B cell (primary cell): Measurements from ENCODE around the gene LRRC25. TPM values are rescaled to one million over a fixed set of nuclear protein-coding genes. Genes with fewer than 3 reads are reported as not detected.

ENCODE experiments used
- ATAC-seq: fragments of 200-7000 bp; cut with Tn5 transposase; one replicate; pipeline ENCODE4 v1.10.0; 2021; ENCODE audit warnings: low read depth, mild to moderate bottlenecking, moderate number of reproducible peaks, moderate library complexity
- CTCF ChIA-PET: fragments of 350-600 bp; sonication (Branson Sonifier 250); formaldehyde crosslinking; loops from one replicate; lab custom pipeline; 2021; ENCODE audit warnings: antibody characterized with exemption, inconsistent platforms; lab: Charles Lee
- POLR2A ChIA-PET: fragments of 350-600 bp; sonication (Branson Sonifier 250); formaldehyde crosslinking; loops from one replicate; lab custom pipeline; 2021; ENCODE audit warnings: antibody characterized with exemption; lab: Charles Lee
- DNase-seq: peaks from one replicate; pipeline ENCODE4 v3.0.0; 2013
- H2AFZ ChIP-seq: 2 replicates; pipeline ENCODE4 v1.6.1; 2012; ENCODE audit warnings: mild to moderate bottlenecking, low read depth, low read length; ENCODE audit not compliant: insufficient read depth, poor library complexity, severe bottlenecking
- H3K27ac ChIP-seq, 2 donors: 1 replicate in 1 of 2; 2 replicates in 1 of 2; pipeline ENCODE4 v1.5.1; 2012 to 2013; ENCODE audit warnings: low read length in 2 of 2, mild to moderate bottlenecking in 2 of 2, moderate library complexity in 1 of 2
- H3K27me3 ChIP-seq, 4 experiments: fragments of 200-600 bp in 1 of 4; sonication (generic) in 1 of 4; replicated peaks in 1 of 4; 1 replicate in 2 of 4; 2 replicates in 2 of 4; pipeline versions ENCODE4 v1.6.1 to v1.7.0; 2013 to 2016; ENCODE audit warnings: low read length in 3 of 4, mild to moderate bottlenecking in 2 of 4, mixed read lengths in 1 of 4, moderate library complexity in 1 of 4; ENCODE audit not compliant: insufficient read depth in 4 of 4, control insufficient read depth in 3 of 4; ENCODE audit errors: control extremely low read depth in 1 of 4
- H3K36me3 ChIP-seq, 2 experiments: replicated peaks in 1 of 2; 1 replicate in 1 of 2; 2 replicates in 1 of 2; pipeline versions ENCODE4 v1.6.1 to v1.7.1; 2013; ENCODE audit warnings: low read length in 1 of 2; ENCODE audit not compliant: insufficient read depth in 2 of 2, control insufficient read depth in 1 of 2; ENCODE audit errors: control extremely low read depth in 1 of 2, extremely low read depth in 1 of 2
- H3K4me1 ChIP-seq, 2 donors: fragments of 200-600 bp in 1 of 2; sonication (generic) in 1 of 2; 1 replicate in 1 of 2; 2 replicates in 1 of 2; pipeline versions ENCODE4 v1.5.1 to v1.6.1; 2013 to 2017; ENCODE audit warnings: low read length in 2 of 2; ENCODE audit not compliant: control insufficient read depth in 2 of 2, insufficient read depth in 2 of 2
- H3K4me2 ChIP-seq: replicated peaks from 2 replicates; pipeline ENCODE3; 2012; ENCODE audit warnings: mild to moderate bottlenecking, low read depth, low read length; ENCODE audit not compliant: poor library complexity, severe bottlenecking
- H3K4me3 ChIP-seq, 5 experiments: fragments of 200-600 bp in 1 of 5; sonication (generic) in 1 of 5; 1 replicate in 3 of 5; 2 replicates in 2 of 5; pipeline versions ENCODE4 v1.5.1 to v1.7.0; 2011 to 2016; ENCODE audit warnings: low read length in 4 of 5, mild to moderate bottlenecking in 4 of 5, low read depth in 2 of 5, control low read depth in 1 of 5, moderate library complexity in 1 of 5; ENCODE audit not compliant: insufficient read depth in 1 of 5; ENCODE audit errors: control extremely low read depth in 1 of 5, extremely low read depth in 1 of 5
- H3K79me2 ChIP-seq: fragments of 200-600 bp; sonication (generic); one replicate; pipeline ENCODE4 v1.6.0; 2016; ENCODE audit warnings: low read length; ENCODE audit not compliant: control insufficient read depth, insufficient read depth
- H3K9ac ChIP-seq: fragments of 200-600 bp; sonication (generic); 2 replicates; pipeline ENCODE4 v1.6.1; 2017; ENCODE audit warnings: mild to moderate bottlenecking, low read length, moderate library complexity
- H3K9me3 ChIP-seq, 3 donors: one replicate each; pipeline versions ENCODE4 v1.6.1 to v1.7.1; 2013; ENCODE audit warnings: low read length in 2 of 3; ENCODE audit not compliant: control insufficient read depth in 2 of 3, insufficient read depth in 1 of 3; ENCODE audit errors: control extremely low read depth in 1 of 3
- H4K20me1 ChIP-seq: 2 replicates; pipeline ENCODE4 v1.6.0; 2012; ENCODE audit warnings: mild to moderate bottlenecking, low read length; ENCODE audit not compliant: insufficient read depth, control insufficient read depth, poor library complexity, severe bottlenecking
- H3K27ac Mint-ChIP-seq: one replicate; pipeline ENCODE4 v1.8.0; 2021; ENCODE audit warnings: mixed read lengths
- H3K27me3 Mint-ChIP-seq: one replicate; pipeline ENCODE4 v1.8.0; 2021; ENCODE audit warnings: mixed read lengths
- H3K4me1 Mint-ChIP-seq: one replicate; pipeline ENCODE4 v1.8.0; 2021; ENCODE audit warnings: mixed read lengths
- H3K4me3 Mint-ChIP-seq: one replicate; pipeline ENCODE4 v1.8.0; 2021; ENCODE audit warnings: mixed read lengths
- H3K9me3 Mint-ChIP-seq: one replicate; pipeline ENCODE4 v1.8.0; 2022; ENCODE audit warnings: mixed read lengths; ENCODE audit not compliant: insufficient read depth
- EZH2 ChIP-seq: IDR thresholded peaks from 2 replicates; pipeline ENCODE4 v1.6.1; 2012; ENCODE audit warnings: borderline replicate concordance, low read depth, mild to moderate bottlenecking, moderate library complexity, low read length; ENCODE audit not compliant: insufficient read depth, poor library complexity, severe bottlenecking
- WGBS: methylation state at CpG from one replicate; pipeline ENCODE4 v1.1.5; 2013; ENCODE audit warnings: missing lambda C conversion rate; ENCODE audit not compliant: insufficient coverage; 5-methylcytosine and 5-hydroxymethylcytosine counted together
- intact Hi-C: fragments of 100-400 bp; cut with micrococcal nuclease; formaldehyde crosslinking; loops from one replicate; pipeline ENCODE4 v1.10.0; 2022
- polyA plus RNA-seq: library from polyadenylated mRNA; depleted of rRNA; stranded (reverse); fragments of >200 nt; gene quantifications from 2 replicates; pipeline ENCODE4 v1.2.3, GENCODE V29; 2012
- total RNA-seq, 2 donors: library from RNA; stranded (reverse); fragments of 120-200 nt in 1 of 2; gene quantifications; 1 replicate in 1 of 2; 2 replicates in 1 of 2; pipeline versions ENCODE4 v1.2.3 to v1.2.4, GENCODE V29; 2013 to 2022
- TF ChIP-seq, protein P1 (sequence below): fragments of 200-600 bp; IDR thresholded peaks from one replicate; pipeline ENCODE4 v1.8.0; 2022; ENCODE audit warnings: antibody characterized with exemption, mild to moderate bottlenecking

The LRRC25 gene
- total and polyA plus RNA-seq, 2 donors (not counting 1 experiment from before 2014, with no cell fraction given): 2.4 to 5.7 TPM

DNA sequence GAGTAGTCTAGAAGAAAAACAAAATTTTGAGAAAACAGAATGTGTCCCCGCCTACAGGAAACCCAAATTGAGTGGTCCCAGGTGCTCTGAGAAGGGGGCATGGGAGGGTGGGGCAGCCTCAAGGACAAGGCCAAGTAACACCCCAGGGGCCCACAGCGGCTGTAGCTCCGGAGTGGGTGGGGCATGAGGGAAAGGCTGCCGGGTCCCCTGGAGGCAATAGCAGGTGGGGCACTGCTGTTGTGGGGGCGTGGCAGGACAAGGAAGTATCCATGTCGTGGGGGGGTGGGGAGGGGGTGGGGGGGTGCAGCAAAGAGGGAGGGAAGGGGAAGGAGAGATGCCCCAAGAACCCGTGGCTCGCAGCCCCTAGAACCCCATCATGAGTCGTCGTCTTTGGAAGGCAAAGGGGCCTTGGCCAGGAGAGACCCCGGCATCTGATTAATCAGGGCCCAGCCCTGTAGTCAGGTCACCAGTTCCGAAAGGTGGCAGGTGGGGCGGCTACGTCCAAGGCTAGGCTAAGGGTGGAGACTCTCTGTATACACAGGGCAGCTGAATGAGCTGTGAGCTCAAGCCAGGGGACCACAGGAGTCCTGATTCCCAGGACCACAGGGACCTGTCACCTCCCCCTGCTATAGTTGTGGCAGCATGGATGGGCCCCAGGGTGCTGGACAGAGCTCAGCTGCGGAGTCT lies 48.0 kb upstream of the LRRC25 start:
- Histone ChIP-seq H3K4me2 (no peak overlapping the region), H3K4me3 (no peak overlapping the region), H3K4me1 (peaks cover 4 to 8% of the 10 kb centered on the region in 2 donors), H4K20me1 (peaks cover 44% of the 10 kb centered on the region), H3K9me3 (no peaks in the 10 kb centered on the region), H3K27ac (no peak overlapping the region), H3K79me2 (peaks cover 32% of the 10 kb centered on the region), H3K27me3 (no peaks in the 10 kb centered on the region), H3K36me3 (peaks cover 0 to 68% of the 10 kb centered on the region in 2 experiments), H3K9ac (no peak overlapping the region), H2AFZ (no peak overlapping the region)
- no peaks in the 10 kb centered on the region for H3K9me3 Mint-ChIP-seq
- no peak for ATAC-seq
- CTCF ChIA-PET: no interaction called here
- H3K4me3 Mint-ChIP-seq: no peak overlapping the region
- no peak overlapping the region for H3K27ac Mint-ChIP-seq
- no peak for DNase-seq
- POLR2A ChIA-PET: no interaction called here
- TF ChIP-seq, protein P1, sequence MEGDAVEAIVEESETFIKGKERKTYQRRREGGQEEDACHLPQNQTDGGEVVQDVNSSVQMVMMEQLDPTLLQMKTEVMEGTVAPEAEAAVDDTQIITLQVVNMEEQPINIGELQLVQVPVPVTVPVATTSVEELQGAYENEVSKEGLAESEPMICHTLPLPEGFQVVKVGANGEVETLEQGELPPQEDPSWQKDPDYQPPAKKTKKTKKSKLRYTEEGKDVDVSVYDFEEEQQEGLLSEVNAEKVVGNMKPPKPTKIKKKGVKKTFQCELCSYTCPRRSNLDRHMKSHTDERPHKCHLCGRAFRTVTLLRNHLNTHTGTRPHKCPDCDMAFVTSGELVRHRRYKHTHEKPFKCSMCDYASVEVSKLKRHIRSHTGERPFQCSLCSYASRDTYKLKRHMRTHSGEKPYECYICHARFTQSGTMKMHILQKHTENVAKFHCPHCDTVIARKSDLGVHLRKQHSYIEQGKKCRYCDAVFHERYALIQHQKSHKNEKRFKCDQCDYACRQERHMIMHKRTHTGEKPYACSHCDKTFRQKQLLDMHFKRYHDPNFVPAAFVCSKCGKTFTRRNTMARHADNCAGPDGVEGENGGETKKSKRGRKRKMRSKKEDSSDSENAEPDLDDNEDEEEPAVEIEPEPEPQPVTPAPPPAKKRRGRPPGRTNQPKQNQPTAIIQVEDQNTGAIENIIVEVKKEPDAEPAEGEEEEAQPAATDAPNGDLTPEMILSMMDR: no peak
- TF ChIP-seq EZH2: no peak
- intact Hi-C loops: no loop called here
- WGBS: 90% methylated on average over 14 of the region's 15 CpGs
- H3K4me1 Mint-ChIP-seq: peaks cover 10% of the 10 kb centered on the region
- H3K27me3 Mint-ChIP-seq: no peaks in the 10 kb centered on the region

DNA sequence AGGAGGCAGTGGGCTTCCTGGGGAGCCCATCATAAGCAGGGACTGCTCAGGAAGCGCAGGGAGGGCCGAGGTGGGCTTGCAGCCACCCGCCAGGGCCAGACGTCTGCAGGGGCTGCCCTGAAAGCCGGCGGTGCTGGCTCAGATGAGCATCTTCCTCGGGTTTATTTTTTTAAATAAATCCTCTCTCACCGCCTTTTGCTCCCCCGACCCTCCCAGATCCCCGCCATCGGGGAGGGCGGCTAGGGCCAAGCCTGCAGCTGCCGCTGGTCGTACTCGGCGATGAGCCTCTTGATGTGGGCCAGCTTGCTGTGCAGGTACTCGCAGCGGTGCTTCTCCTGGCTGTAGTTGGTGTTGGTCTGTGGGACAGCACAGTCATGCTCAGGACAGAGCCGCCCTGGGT lies 47.1 kb upstream of the LRRC25 start:
- no peak overlapping the region for H3K4me3 ChIP-seq
- WGBS: 97% methylated on average over 17 of the region's 19 CpGs
- H3K4me1 ChIP-seq: peaks cover 4 to 8% of the 10 kb centered on the region in 2 donors
- peaks cover 24% of the 10 kb centered on the region for H3K79me2 ChIP-seq
- DNase-seq: no peak
- CTCF ChIA-PET: no interaction called here
- no peak for ATAC-seq
- Mint-ChIP-seq H3K4me3 (no peak overlapping the region), H3K9me3 (no peaks in the 10 kb centered on the region), H3K4me1 (peaks cover 14% of the 10 kb centered on the region), H3K27me3 (no peaks in the 10 kb centered on the region), H3K27ac (no peak overlapping the region)
- intact Hi-C loops: no loop called here
- POLR2A ChIA-PET: interaction anchor here (0.5 kb wide), 1 partner anchor 112 kb away, joined by 6 read pairs; no protein-coding TSS in a partner anchor
- H3K9ac ChIP-seq: no peak overlapping the region
- H3K9me3 ChIP-seq: no peaks in the 10 kb centered on the region
- no peak overlapping the region for H3K4me2 ChIP-seq
- TF ChIP-seq, protein P1: no peak
- TF ChIP-seq EZH2: no peak
- no peaks in the 10 kb centered on the region for H3K27me3 ChIP-seq
- no peak overlapping the region for H3K27ac ChIP-seq
- no peak overlapping the region for H2AFZ ChIP-seq
- H3K36me3 ChIP-seq: peaks cover 0 to 59% of the 10 kb centered on the region in 2 experiments
- peaks cover 35% of the 10 kb centered on the region for H4K20me1 ChIP-seq
